Brain microvascular endothelial cell (primary cell): ENCODE measurements around the gene NOL9.
A peak's percentile ranks its signal among the peaks of the same experiment; 100 is the strongest.

Experiments used
- DNase-seq: peaks from one replicate; pipeline ENCODE4 v3.0.0-alpha.2; 2020
- H3K27ac ChIP-seq: fragments of 250-450 bp; sonication (Bioruptor Pico); 2 replicates; pipeline ENCODE4 v1.5.1; 2020; ENCODE audit warnings: mild to moderate bottlenecking, moderate library complexity
- H3K27me3 ChIP-seq: fragments of 250-450 bp; sonication (Bioruptor Pico); replicated peaks from 2 replicates; pipeline ENCODE4 v1.5.1; 2020; ENCODE audit warnings: mild to moderate bottlenecking
- H3K36me3 ChIP-seq: fragments of 250-450 bp; sonication (Bioruptor Pico); replicated peaks from 2 replicates; pipeline ENCODE4 v1.5.1; 2020; ENCODE audit warnings: mild to moderate bottlenecking
- H3K4me3 ChIP-seq: 2 replicates; pipeline ENCODE4 v1.5.1; 2011; ENCODE audit warnings: low read depth, mild to moderate bottlenecking, control low read depth, low read length, moderate library complexity
- in situ Hi-C: cut with HindIII; loops from 2 replicates; pipeline ENCODE4 v1.10.0; 2017; ENCODE audit warnings: low sequenced_read_pairs, low pct_ligation_motif_present
- TF ChIP-seq, protein P1 (sequence below): IDR thresholded peaks from 2 replicates; pipeline ENCODE4 v1.5.1; 2011; ENCODE audit warnings: low read depth, mild to moderate bottlenecking, moderate library complexity, low read length, control low read depth, inconsistent platforms; ENCODE audit errors: missing control alignments

NOL9 gene

DNA sequence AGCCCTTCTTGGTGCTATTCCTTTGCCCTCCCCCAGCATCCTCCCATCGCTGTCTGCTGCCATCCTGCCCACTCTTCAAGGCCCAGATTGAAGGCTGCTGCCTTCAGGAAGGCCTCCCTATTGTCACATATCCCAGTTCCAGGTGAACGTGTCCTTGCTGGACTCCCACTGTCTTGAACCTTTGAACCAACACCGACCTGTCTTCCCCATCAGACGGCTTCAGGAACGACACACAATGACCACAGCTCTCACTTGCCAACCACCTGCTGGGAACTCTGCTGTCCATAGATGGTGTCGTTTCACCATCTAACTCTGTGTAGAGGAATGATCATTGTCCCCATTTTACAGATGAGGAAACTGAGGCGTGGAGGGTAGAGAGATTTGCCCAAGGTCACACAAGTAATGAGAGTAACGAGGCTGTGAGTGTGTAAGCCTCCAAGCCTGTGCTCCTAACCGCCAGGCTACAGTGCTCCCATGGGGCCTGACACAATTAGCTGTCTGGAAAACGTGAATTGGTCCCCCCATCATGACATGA is 53.0 kb downstream of the NOL9 start:
- no peak for DNase-seq
- TF ChIP-seq, protein P1, sequence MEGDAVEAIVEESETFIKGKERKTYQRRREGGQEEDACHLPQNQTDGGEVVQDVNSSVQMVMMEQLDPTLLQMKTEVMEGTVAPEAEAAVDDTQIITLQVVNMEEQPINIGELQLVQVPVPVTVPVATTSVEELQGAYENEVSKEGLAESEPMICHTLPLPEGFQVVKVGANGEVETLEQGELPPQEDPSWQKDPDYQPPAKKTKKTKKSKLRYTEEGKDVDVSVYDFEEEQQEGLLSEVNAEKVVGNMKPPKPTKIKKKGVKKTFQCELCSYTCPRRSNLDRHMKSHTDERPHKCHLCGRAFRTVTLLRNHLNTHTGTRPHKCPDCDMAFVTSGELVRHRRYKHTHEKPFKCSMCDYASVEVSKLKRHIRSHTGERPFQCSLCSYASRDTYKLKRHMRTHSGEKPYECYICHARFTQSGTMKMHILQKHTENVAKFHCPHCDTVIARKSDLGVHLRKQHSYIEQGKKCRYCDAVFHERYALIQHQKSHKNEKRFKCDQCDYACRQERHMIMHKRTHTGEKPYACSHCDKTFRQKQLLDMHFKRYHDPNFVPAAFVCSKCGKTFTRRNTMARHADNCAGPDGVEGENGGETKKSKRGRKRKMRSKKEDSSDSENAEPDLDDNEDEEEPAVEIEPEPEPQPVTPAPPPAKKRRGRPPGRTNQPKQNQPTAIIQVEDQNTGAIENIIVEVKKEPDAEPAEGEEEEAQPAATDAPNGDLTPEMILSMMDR, result no peak
- no peaks in the 10 kb centered on the region for H3K27me3 ChIP-seq
- in situ Hi-C loops, result no loop called here
- no peaks in the 10 kb centered on the region for H3K36me3 ChIP-seq
- no peak overlapping the region for H3K27ac ChIP-seq
- H3K4me3 ChIP-seq, result no peak overlapping the region

DNA sequence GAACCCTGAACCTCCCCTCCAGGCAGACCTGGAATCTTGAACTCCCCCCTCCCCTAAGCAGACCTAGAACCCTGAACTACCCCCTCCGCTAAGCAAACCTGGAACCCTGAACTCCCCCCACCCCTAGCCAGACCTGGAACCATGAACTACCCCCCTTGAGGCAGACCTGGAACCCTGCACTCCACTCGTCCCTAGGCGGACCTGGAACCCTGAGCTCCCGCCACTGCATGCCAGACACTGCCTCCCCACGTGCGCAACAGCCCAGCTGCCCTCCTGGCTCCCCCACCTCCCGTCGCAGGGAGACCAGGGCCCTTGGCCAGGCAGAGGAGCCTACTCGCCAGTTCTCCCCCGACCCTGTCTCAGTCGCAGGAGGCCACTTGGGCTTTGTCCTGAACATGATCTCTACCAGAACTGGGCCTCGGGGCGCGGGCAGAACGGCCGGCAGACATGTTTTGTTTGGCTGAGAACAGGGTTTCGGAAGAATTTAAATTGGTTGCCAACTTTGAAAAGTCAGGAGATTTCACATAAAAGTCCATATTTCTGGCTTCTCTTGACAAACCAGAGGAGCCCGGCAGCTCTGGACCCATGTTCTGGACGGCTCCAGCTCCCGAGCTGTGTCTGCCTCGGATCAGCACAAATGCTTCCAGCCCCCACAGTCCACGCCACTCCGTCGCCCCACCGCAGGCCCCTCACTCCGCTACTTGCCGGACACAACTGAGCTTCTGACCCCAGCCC is 53.6 kb downstream of the NOL9 start:
- Histone ChIP-seq H3K36me3 (no peaks in the 10 kb centered on the region), H3K27ac (no peak overlapping the region), H3K4me3 (no peak overlapping the region), H3K27me3 (no peaks in the 10 kb centered on the region)
- in situ Hi-C loops, result no loop called here
- TF ChIP-seq, protein P1, result no peak
- DNase-seq, result no peak

DNA sequence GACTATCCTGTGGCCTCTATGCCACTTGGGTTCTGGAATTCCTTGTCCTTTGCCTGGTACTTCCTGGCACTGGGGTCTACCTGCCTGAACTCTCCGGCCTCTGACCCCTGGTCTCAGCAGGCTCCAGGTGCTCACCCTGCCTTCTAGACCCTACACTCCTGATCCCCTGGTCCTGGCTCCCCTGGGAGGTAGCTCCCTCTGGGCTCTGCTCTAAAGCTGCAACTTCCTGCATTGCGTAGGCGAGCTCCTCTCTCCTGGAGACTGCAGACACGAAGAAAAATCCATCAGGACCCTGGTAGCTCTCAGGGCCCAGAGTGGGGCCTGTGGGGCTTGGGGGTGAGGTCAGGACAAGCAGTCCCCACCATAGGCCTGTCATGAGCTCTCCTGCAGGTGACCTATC is 55.0 kb downstream of the NOL9 start:
- no peaks in the 10 kb centered on the region for H3K27me3 ChIP-seq
- no peak for DNase-seq
- no peaks in the 10 kb centered on the region for H3K36me3 ChIP-seq
- in situ Hi-C loops, result no loop called here
- TF ChIP-seq, protein P1, result no peak
- no peak overlapping the region for H3K4me3 ChIP-seq
- H3K27ac ChIP-seq, result no peak overlapping the region

DNA sequence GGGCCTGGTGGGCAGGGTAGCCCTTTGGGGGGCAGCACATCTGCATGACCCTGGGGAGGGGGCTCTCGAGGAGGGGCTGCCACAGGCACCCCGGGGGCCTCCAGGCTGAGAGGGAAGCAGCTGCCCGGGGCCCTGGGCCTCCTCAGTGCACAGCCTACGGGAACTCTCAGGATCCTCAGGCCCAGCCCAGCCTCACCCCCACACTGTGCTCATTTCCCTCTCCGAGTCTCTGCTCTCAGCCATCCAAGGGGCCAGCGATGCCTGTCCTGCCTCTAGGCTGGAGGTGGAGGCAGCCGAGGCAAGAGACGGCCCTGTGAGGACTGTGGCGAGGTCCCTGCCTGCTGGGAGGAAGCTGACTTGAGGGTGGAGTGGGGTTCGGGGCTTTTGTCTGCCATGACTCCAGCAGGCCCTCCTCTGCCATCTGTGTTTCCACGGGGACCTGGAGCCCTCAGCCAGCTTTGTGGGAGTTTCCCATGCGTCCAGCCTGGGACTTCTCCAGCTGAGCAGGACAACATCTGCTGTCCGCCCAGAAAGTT is 55.7 kb downstream of the NOL9 start:
- Histone ChIP-seq H3K4me3 (no peak overlapping the region), H3K27ac (no peak overlapping the region), H3K27me3 (no peaks in the 10 kb centered on the region), H3K36me3 (no peaks in the 10 kb centered on the region)
- in situ Hi-C loops, result no loop called here
- TF ChIP-seq, protein P1, result no peak
- no peak for DNase-seq

DNA sequence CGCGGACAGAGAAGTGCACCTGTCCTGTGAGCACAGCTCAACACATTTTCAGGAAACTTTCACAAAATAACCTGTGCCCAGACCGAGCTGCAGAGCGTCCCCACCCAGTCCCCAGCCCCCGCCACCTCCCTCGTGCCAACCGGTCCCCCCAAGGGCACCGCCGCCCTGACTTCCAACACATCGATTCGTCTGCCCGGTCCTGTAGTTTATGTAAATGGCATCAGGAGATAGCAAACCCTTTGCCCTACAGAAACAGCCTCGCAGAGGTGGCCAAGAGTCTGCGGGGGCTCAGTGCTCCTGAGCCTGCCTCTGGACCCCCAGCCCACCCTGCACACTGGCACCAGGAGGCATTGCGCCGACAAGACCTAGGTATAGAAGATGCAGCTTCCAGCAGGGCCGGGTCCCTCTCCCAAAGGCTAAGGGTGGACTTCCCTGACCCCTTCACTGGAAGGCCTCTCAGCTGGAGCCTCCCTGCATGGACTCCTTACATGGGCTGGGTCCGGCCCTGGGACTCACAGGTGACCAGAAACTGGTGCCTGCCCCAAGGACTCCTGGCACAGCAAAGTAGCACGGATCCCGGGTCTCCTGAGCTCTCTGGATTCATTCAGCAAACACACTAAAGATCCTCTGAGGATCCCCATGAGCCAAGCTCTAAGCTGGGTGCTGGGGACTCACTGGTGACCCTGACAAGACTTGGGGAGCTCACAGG is 56.3 kb downstream of the NOL9 start:
- Histone ChIP-seq H3K27ac (no peak overlapping the region), H3K4me3 (peak overlapping the region; percentile 63), H3K27me3 (no peaks in the 10 kb centered on the region), H3K36me3 (no peaks in the 10 kb centered on the region)
- TF ChIP-seq, protein P1, result no peak
- in situ Hi-C loops, result no loop called here
- DNase-seq, result no peak
